ENCODE data around the gene PRSS50. TPM values are rescaled to one million over a fixed set of nuclear protein-coding genes. Genes with fewer than 3 reads are reported as not detected.

The PRSS50 gene
- total RNA-seq, 5 donors from 2014 or later (not counting 1 experiment from before 2014, with no cell fraction given): not detected

GRCh38 chr3:46719735-46720271 is 2.1 kb upstream of the PRSS50 start:
- H3K4me1 ChIP-seq (ENCODE audit: control insufficient read depth in 1 of 2, extremely low read depth in 1 of 2, insufficient read depth in 2 of 2, low read length in 2 of 2): no peaks in the 10 kb centered on the region
- no peaks in the 10 kb centered on the region for H3K9me3 ChIP-seq
- H3K4me3 Mint-ChIP-seq: no peak overlapping the region
- no peak for ATAC-seq (replicated peaks in 1 of 4)
- H3K27me3 Mint-ChIP-seq: peaks cover 18 to 21% of the 10 kb centered on the region in 2 donors
- no peak overlapping the region for H3K4me3 ChIP-seq (ENCODE audit: control insufficient read depth in 1 of 2, extremely low read depth in 1 of 2, low read length in 1 of 2)
- ChIA-PET CTCF (no interaction called here), POLR2A (no interaction called here)
- no peak overlapping the region for H3K27ac Mint-ChIP-seq
- H3K4me1 Mint-ChIP-seq: peaks cover 0 to 3% (median 2%) of the 10 kb centered on the region in 3 donors
- peaks cover 0 to 26% of the 10 kb centered on the region in 2 experiments for H3K27me3 ChIP-seq (replicated peaks in 1 of 2; ENCODE audit: control insufficient read depth in 2 of 2, extremely low read depth in 1 of 2, insufficient read depth in 2 of 2, low read length in 1 of 2)
- no peaks in the 10 kb centered on the region for H3K36me3 ChIP-seq (ENCODE audit: control insufficient read depth in 2 of 2, extremely low read depth in 1 of 2, insufficient read depth in 1 of 2, low read length in 1 of 2)
- no peak overlapping the region for H3K27ac ChIP-seq (ENCODE audit: low read length)
- H3K36me3 Mint-ChIP-seq: no peaks in the 10 kb centered on the region
- no peaks in the 10 kb centered on the region for H3K9me3 Mint-ChIP-seq
- DNase-seq: peak in 1 of 35 experiments; percentile 18
- 63% methylated on average over 2 of the region's 4 CpGs for WGBS (ENCODE audit: insufficient coverage)

- Histone ChIP-seq H3K27ac (ENCODE audit: low read length) (no peak overlapping the region), H3K36me3 (ENCODE audit: control insufficient read depth in 2 of 2, extremely low read depth in 1 of 2, insufficient read depth in 1 of 2, low read length in 1 of 2) (no peaks in the 10 kb centered on the region), H3K27me3 (replicated peaks in 1 of 2; ENCODE audit: control insufficient read depth in 2 of 2, extremely low read depth in 1 of 2, insufficient read depth in 2 of 2, low read length in 1 of 2) (peaks cover 0 to 26% of the 10 kb centered on the region in 2 experiments), H3K4me1 (ENCODE audit: control insufficient read depth in 1 of 2, extremely low read depth in 1 of 2, insufficient read depth in 2 of 2, low read length in 2 of 2) (no peaks in the 10 kb centered on the region), H3K4me3 (ENCODE audit: control insufficient read depth in 1 of 2, extremely low read depth in 1 of 2, low read length in 1 of 2) (no peak overlapping the region), H3K9me3 (no peaks in the 10 kb centered on the region)
- peaks cover 0 to 3% (median 2%) of the 10 kb centered on the region in 3 donors for H3K4me1 Mint-ChIP-seq
- ChIA-PET POLR2A (no interaction called here), CTCF (no interaction called here)
- H3K4me3 Mint-ChIP-seq: no peak overlapping the region
- DNase-seq: peak in 1 of 35 experiments; percentile 3
- WGBS (ENCODE audit: insufficient coverage): 88% methylated on average over 1 of the region's 2 CpGs
- peaks cover 18 to 21% of the 10 kb centered on the region in 2 donors for H3K27me3 Mint-ChIP-seq
- H3K27ac Mint-ChIP-seq: no peak overlapping the region
- no peak for ATAC-seq (replicated peaks in 1 of 4)
- H3K36me3 Mint-ChIP-seq: no peaks in the 10 kb centered on the region
- H3K9me3 Mint-ChIP-seq: no peaks in the 10 kb centered on the region
Measured at GRCh38 chr3:46719044-46719565, 1.4 kb upstream of the PRSS50 start.

GRCh38 chr3:46716461-46717441 is 918 bp downstream of the PRSS50 start:
- ChIA-PET POLR2A (no interaction called here), CTCF (no interaction called here)
- H3K27me3 Mint-ChIP-seq: peaks cover 18 to 21% of the 10 kb centered on the region in 2 donors
- no peaks in the 10 kb centered on the region for H3K36me3 ChIP-seq (ENCODE audit: control insufficient read depth in 2 of 2, extremely low read depth in 1 of 2, insufficient read depth in 1 of 2, low read length in 1 of 2)
- no peak overlapping the region for H3K4me3 Mint-ChIP-seq
- H3K4me1 ChIP-seq (ENCODE audit: control insufficient read depth in 1 of 2, extremely low read depth in 1 of 2, insufficient read depth in 2 of 2, low read length in 2 of 2): no peaks in the 10 kb centered on the region
- no peak overlapping the region for H3K4me3 ChIP-seq (ENCODE audit: control insufficient read depth in 1 of 2, extremely low read depth in 1 of 2, low read length in 1 of 2)
- no peak overlapping the region for H3K27ac ChIP-seq (ENCODE audit: low read length)
- no peaks in the 10 kb centered on the region for H3K9me3 Mint-ChIP-seq
- ATAC-seq (replicated peaks in 1 of 4) (no peak), DNase-seq (peak in 2 of 35 experiments; percentile 2 to 7)
- H3K4me1 Mint-ChIP-seq: peaks cover 0 to 3% (median 2%) of the 10 kb centered on the region in 3 donors
- H3K36me3 Mint-ChIP-seq: no peaks in the 10 kb centered on the region
- peaks cover 0 to 26% of the 10 kb centered on the region in 2 experiments for H3K27me3 ChIP-seq (replicated peaks in 1 of 2; ENCODE audit: control insufficient read depth in 2 of 2, extremely low read depth in 1 of 2, insufficient read depth in 2 of 2, low read length in 1 of 2)
- 91% methylated on average over 12 of the region's 19 CpGs for WGBS (ENCODE audit: insufficient coverage)
- H3K9me3 ChIP-seq: no peaks in the 10 kb centered on the region
- H3K27ac Mint-ChIP-seq: peak overlapping the region in 1 of 2 donors; percentile 4

GRCh38 chr3:46715507-46716175 is 2.0 kb downstream of the PRSS50 start:
- ATAC-seq (replicated peaks in 1 of 4) (no peak), DNase-seq (peak in 2 of 35 experiments; percentile 4 to 17)
- WGBS (ENCODE audit: insufficient coverage): 80% methylated on average over 4 of the region's 11 CpGs
- no peaks in the 10 kb centered on the region for H3K9me3 ChIP-seq
- no peak overlapping the region for H3K4me3 Mint-ChIP-seq
- H3K9me3 Mint-ChIP-seq: no peaks in the 10 kb centered on the region
- peaks cover 0 to 26% of the 10 kb centered on the region in 2 experiments for H3K27me3 ChIP-seq (replicated peaks in 1 of 2; ENCODE audit: control insufficient read depth in 2 of 2, extremely low read depth in 1 of 2, insufficient read depth in 2 of 2, low read length in 1 of 2)
- H3K4me1 Mint-ChIP-seq: peaks cover 0 to 3% (median 2%) of the 10 kb centered on the region in 3 donors
- H3K4me3 ChIP-seq (ENCODE audit: control insufficient read depth in 1 of 2, extremely low read depth in 1 of 2, low read length in 1 of 2): no peak overlapping the region
- H3K27me3 Mint-ChIP-seq: peaks cover 16% of the 10 kb centered on the region in 2 donors
- no peaks in the 10 kb centered on the region for H3K36me3 Mint-ChIP-seq
- no peak overlapping the region for H3K27ac Mint-ChIP-seq
- POLR2A ChIA-PET: no interaction called here
- no peak overlapping the region for H3K27ac ChIP-seq (ENCODE audit: low read length)
- H3K4me1 ChIP-seq (ENCODE audit: control insufficient read depth in 1 of 2, extremely low read depth in 1 of 2, insufficient read depth in 2 of 2, low read length in 2 of 2): no peaks in the 10 kb centered on the region
- H3K36me3 ChIP-seq (ENCODE audit: control insufficient read depth in 2 of 2, extremely low read depth in 1 of 2, insufficient read depth in 1 of 2, low read length in 1 of 2): no peaks in the 10 kb centered on the region
- CTCF ChIA-PET: no interaction called here

- ATAC-seq (replicated peaks in 1 of 4) (no peak), DNase-seq (peak in 2 of 35 experiments; percentile 2)
- 36% methylated on average over 2 of the region's 10 CpGs for WGBS (ENCODE audit: insufficient coverage)
- H3K9me3 ChIP-seq: no peaks in the 10 kb centered on the region
- Mint-ChIP-seq H3K4me3 (no peak overlapping the region), H3K9me3 (no peaks in the 10 kb centered on the region), H3K36me3 (no peaks in the 10 kb centered on the region), H3K4me1 (peaks cover 0 to 3% (median 2%) of the 10 kb centered on the region in 3 donors), H3K27me3 (peaks cover 12 to 16% of the 10 kb centered on the region in 2 donors), H3K27ac (no peak overlapping the region)
- H3K27me3 ChIP-seq (replicated peaks in 1 of 2; ENCODE audit: control insufficient read depth in 2 of 2, extremely low read depth in 1 of 2, insufficient read depth in 2 of 2, low read length in 1 of 2): peaks cover 0 to 25% of the 10 kb centered on the region in 2 experiments
- no peaks in the 10 kb centered on the region for H3K4me1 ChIP-seq (ENCODE audit: control insufficient read depth in 1 of 2, extremely low read depth in 1 of 2, insufficient read depth in 2 of 2, low read length in 2 of 2)
- no peak overlapping the region for H3K4me3 ChIP-seq (ENCODE audit: control insufficient read depth in 1 of 2, extremely low read depth in 1 of 2, low read length in 1 of 2)
- ChIA-PET CTCF (no interaction called here), POLR2A (no interaction called here)
- peaks cover 0 to 5% of the 10 kb centered on the region in 2 donors for H3K36me3 ChIP-seq (ENCODE audit: control insufficient read depth in 2 of 2, extremely low read depth in 1 of 2, insufficient read depth in 1 of 2, low read length in 1 of 2)
- H3K27ac ChIP-seq (ENCODE audit: low read length): no peak overlapping the region
Measured at GRCh38 chr3:46714728-46715506, 2.8 kb downstream of the PRSS50 start.
